Measurements from ENCODE around the gene ZNF112.

The ZNF112 gene

GRCh38 chr19:44282846-44283245 is 73.6 kb downstream of the ZNF112 start:
- no peak for DNase-seq (ENCODE audit: low read depth, low spot score)

- DNase-seq (ENCODE audit: low read depth, low spot score) = no peak
These were observed 75.6 kb downstream of the ZNF112 start for GRCh38 chr19:44280916-44281315.

- no peak for DNase-seq (ENCODE audit: low read depth, low spot score)
These were observed 78.2 kb downstream of the ZNF112 start for GRCh38 chr19:44278181-44278690.

- no peak for DNase-seq (ENCODE audit: low read depth, low spot score)
These were observed 79.1 kb downstream of the ZNF112 start for GRCh38 chr19:44277331-44277730.

Measured in ELF-1 (cell line).